NCI-H526 (cell line): Measurements from ENCODE around the gene ANKRD60.

Experiments
- DNase-seq, 2 experiments: peaks; one replicate each; lab custom pipeline; 2025; lab: John Stamatoyannopoulos, UW

The ANKRD60 gene, protein sequence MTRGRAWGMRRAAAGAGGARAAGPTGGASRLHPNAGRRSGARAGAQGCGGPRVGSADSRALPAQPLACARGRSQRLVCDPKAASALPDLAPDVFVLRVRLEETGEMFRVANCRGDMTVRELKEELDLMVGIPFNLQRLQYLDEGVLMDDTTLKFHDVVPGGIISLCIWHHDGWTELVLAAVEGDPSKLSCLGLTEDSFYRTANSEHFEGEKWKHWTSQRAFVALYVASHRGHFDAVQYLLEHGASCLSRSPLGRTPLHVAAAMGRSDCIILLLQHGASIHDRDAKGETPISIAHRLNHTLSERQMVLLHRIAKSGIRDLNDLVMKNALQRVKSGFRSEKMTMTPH

DNA sequence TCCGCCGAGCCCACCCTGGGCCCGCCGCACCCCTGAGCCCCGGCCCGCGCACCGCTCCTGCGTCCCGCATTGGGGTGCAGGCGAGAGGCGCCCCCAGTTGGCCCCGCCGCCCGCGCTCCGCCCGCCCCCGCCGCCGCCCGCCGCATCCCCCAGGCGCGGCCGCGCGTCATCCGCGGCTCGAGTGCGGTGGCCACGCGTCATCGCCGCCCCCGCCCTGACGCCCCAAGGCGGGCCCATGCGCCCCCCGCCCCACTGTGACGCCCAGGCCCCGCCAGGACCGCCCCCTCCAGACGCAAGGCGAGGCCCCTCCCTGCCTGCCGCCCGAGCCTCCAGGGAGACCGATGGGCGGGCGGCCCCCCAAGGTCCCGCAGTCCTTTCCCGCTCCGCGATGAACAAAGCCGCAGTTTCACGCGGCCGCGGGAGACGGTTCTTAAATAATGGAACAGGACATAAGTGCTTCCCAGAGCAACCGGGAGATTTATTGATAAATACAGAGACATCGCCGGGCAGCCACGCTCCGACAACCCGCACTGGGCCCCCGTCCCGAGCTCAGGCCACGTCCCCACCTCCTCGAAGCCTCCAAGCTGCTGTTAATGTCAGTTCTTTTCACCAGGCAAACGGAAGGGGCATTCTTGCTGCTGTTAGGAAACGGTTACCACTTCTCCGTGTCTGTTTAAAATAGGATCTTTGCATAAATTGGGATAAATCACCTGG is at the start of gene ANKRD60:
Gene ANKRD60, minus strand, starts transcription at position 170 of the 714 bp plus-strand sequence. Its CDS starts 0 bp downstream, at position 170.
- peak in 1 of 2 experiments; percentile 76 for DNase-seq

DNA sequence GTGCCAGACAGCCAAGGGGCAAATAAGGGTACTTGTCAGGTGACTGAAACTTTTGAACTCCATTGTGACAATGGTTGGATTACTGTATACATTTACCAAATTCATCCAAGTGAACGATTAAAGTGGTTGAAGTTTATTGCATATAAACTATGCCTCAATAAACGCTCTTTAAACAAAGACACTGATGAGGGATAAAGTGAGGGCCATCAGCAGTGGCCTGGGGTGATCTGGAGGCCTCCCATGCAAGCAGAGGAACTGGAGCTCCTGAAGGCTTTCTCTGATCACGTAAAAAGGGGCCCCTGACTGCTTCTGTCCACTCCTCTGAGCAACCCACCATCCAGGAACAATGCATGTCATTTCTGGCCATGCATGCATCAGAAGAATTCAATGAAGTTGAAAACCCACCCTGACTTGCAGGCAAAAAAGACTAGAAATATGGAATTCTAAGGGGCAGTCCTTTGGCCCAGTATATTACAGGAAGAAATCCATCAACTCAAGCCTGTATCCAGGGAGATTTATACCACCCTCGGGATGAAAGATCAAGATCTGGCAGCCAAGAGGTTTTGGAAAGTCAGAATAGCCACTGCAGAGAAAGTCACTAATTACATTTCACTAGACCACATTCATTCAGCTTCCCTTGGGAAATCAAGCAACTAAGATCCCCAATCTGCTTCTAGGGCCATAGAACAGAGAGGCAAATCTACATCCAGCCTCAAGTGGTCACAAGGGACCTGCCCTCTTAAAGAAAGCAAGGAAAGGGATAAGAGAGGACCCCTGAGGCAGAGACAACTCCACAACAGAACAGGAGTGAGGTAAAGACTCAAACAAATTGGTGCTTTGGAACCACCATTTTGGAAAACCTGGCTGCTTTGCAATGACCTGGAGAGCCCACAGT is 49.4 kb upstream of the ANKRD60 start:
- no peak for DNase-seq

DNA sequence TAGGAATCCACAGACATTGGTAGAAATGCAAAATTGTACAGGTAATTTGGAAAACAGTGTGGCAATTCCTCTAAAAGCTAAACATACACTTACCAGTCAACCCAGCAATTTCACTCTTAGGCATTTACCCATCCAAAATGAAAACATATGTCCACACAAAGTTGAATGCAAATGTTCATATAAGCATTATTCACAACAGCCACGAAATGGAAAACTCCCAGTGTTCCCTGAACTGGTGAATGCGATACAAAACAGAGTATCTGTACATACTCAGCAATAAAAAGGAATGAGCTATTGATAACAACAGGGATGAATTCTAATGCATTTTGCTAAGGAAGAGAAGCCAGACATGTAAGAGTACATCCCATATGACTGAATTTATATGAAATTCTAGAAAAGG is 48.7 kb upstream of the ANKRD60 start:
- DNase-seq, result peak; percentile 31 to 53

DNA sequence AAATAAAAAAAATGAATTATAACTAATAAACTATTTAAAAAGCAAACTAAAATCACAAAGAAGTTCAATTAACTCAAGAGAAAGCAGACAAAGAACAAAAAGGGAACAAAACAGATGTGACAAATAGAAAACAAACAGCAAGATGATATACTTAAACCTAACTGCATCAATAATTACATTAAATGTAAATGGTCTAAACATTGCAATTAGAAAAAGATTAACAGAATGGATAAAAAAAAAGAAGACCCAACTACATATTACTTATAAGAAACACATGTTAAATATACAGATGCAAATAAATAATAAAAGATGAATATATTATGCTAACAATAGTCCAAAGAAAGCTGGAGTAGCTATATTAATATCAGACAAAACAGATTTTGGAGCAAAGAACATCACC is 45.9 kb upstream of the ANKRD60 start:
- DNase-seq, result no peak

DNA sequence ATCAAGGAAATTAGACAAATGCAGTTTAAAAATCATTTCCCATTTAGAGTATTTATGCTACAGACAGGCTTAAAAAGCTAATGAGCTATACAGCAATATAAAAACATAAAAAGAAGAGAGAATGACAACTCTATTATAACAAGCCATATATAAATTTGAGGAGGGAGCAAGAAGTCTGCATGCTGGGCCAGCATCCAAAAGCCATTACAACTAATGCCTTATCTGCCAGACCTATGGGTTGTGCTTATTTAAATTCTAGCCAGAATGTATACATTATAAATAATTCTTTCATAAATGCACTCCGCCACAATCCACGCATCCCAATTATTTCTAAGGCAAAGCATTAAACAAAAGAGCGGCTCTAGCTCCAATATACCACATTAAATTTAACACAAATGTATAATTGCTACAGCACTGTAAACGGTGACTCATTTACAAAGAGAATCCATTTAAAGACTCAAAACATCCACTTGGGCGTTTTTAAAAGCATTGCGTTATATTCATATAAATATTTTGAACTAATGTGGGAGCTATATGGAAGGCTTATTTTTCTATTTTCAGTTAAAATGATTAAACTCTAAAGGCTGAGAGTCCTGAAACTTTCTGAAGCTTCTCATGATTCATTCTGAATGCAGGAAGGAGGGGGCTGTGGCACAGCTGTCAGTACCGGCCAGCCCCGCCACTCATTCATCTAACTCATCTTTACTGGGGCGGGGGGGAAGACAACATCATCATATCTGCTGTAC is 43.3 kb upstream of the ANKRD60 start:
- DNase-seq, result peak in 1 of 2 experiments; percentile 36

DNA sequence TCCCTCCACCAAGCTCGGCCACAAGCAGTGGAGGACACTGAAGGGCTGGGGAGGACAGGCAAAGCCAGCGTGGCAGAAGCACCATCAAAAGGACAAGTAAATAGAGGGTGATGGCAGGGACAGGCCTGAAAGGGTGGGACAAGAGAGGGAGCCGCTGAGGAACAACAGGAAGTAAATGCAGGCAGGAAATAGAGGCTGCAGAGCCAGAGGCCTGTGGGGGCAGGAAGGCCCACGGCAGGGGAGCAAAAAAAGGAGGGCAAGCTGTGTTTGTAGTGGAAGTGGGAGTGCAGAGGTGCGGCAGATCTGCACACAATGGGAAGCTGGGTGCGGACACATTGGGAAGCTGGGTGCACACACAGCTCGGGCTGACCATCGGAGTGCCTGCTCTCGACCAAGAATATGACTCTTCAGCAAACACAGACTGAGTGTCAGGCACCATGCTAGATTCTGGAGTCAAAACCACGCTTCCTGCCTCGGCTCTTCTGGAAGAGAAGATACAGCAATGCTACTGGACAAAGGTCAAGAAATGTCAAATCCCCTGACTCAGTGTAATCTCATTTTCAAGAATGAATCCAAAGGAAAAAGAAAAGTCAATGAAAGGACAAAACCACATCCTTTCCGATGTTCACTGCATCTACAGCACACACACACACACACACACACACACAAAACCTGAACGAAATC is 40.6 kb upstream of the ANKRD60 start:
- no peak for DNase-seq

DNA sequence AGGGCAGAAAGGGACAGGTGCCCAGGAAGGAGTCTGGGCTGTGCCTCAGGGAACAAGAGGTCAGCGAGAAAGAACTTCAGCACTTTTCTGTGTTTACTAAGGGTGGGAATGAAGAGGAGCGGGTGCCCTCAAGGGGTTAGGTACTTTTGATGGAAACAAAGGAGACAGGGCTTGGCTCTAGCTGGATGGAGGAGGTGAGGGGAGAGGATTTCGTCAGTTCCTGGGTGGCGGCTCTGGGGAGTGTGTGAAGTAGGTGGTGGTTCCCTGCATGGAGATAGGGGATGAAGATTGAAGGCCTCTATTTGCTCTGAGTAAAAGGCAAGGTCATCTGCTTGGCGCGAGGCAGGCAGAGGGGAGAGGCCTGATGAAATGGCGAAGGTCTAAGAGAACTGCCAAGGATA is 40.0 kb upstream of the ANKRD60 start:
- DNase-seq, result no peak

DNA sequence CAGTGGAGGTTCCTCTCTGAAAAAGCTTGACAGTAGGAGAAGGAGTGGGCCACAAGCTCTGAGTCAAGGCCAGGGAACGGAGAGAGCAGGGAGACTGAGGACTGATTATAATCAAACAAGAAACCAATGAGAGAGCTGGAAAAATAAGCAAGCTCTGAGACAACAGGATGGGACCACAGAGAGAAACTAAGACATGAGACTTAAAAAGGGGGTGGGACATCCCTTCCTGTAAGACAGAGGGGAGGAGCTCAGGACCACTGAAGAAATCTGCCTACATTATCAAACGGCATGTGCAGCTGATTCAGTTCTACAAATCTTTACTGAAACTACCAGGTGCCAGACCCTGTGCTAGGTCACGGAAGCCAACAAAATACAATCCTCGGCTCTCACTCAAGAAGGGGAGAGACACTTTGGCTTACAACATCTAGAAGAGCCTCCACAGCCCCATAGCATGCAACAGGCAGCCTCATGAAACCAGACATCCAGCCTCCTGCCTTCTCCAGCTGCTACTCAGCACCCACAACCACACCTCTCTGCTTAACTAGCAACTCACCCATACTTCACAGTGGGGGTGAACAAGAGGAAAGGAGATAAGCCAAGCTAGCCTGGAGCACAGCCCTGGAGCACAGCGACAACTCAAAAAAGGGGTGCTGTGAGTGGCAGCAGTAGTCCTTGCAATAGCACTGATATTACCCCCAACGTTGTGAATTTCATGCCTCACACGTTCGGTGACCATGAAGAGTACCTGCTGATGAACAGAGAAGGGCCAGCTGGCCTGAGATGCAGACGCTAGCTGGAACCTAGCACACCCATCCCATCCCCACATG is 39.1 kb upstream of the ANKRD60 start:
- no peak for DNase-seq

DNA sequence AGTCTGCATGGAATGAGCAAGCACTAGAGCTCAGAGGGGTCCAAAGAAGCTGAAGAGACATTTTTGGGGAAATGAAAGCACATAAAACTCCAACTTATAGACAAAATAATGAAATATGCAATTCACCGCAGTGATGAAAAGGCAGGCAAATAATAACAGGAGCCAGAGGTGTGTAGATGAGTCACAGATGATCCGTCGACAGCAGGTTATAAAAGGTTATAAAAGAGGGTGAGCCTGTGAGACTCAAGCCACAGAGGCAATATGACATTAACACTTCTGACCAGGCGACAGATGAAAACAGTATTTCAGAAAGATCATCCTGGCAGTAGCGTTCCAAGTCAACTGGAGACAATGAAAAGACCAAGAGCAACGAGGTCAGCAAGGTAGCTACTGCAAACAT is 35.8 kb upstream of the ANKRD60 start:
- no peak for DNase-seq

DNA sequence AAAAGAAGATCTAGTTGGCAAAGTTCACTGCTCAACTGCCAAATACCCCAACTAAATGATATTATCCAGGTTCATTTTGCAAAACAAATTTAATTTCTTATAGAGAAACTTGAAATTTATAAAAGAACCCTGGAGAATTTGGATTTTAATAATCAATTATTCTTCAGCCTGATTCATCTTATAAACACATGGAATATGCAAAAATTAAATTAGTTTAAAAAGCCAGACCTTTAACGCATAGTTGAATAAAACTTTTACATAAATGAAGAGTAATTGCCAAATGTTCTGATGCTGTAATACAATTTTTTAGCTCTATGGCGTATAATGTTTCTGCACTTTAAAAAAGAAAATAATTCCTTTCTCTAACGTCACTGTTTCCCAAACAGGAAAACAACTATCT is 33.2 kb upstream of the ANKRD60 start:
- DNase-seq, result no peak

DNA sequence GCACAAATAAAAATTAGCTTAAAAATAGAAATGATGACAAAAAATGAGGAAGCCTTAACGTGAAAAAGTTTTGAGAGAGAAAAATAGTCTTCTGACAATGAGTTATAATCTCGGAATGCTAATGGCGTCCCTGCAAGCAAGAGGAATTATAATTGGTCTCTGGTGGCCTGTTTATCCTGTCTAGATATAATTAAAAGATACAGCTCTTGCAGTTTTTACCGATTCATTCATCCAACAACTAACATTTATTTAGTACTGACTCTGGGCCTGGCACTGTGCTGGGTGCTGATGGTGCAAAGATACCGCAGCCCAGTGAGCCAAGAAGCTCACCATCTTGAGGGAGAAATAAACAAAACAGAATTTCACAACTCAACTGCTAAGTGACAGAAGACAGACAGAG is 31.6 kb upstream of the ANKRD60 start:
- DNase-seq, result no peak

DNA sequence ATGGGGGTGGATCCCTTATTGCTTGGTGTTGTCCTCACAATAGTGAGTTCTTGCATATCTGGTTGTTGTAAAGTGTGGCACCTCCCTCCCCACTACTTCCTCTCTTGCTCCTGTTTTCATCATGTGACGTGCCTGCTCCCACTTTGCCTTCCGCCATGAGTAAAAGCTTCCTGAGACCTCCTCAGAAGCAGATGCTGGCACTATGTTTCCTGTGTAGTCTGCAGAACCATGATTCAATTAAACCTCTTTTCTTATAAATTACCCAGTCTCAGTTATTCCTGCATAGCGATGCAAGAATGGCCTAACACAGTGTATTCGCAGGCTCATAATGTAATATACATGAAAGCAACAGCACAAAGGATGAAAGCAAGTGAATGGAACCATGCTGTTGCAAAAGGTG is 28.4 kb upstream of the ANKRD60 start:
- DNase-seq, result no peak

DNA sequence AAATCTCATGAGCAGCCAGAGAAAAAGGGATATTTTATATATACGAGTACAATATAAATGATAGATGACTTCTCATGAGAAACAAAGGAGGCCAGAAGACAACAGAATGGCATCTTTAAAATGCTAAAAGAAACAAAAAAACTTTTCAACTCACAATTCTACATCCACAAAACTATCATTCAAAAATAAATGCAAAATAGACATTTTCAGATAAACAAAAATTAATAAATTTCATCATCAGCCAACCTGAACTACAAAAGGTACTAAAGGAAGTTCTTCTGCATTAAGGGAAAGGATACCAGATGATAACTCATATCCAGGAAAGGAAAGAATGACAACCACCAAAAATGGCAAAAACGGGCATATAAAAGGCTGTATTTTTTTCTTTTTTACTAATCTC is 27.9 kb upstream of the ANKRD60 start:
- DNase-seq, result no peak

DNA sequence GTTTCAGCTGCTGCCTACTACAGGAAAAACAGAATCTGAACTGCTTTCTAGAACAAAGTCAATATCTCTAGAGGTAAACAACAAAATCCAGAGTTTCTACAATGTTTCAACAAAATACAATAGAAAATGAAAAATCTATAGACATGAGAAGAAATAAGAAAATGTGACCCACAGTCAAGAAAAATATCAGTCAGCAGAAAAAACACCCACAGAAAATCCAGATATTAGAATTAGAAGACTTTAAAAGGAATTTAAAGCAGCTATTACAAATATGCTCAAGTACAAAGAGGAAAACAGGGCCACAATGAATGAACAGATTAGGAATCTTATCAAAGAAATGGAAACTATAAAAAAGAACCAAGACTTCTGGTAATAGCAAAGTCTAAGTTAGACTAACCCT is 26.4 kb upstream of the ANKRD60 start:
- no peak for DNase-seq

DNA sequence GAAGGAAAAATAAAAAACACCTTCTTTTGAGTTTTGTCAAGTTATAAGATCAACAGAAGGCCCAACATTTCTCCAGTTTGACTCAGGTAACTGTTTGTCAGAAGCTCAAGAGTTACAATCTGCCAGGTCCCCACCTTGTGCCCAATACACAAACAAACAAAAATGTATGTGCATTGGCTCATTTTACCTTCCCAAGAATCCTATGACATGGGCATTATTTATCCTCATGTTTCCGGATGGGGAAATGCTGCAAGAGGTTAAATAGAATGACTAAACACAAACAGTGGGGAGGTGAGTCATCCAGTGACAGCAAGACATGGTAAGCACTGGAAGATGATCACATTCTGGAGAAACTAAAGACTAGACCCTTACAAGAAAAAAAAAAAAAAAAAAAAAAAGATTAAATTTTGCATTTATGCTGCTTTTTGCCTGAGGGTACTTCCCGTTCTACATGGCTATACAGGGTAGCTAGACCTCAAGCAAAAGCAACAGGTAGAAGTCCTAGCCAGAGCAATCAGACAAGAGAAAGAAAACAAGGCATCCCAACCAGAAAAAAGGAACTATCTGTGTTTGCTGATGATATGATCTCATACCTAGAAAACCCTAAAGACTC is 23.6 kb upstream of the ANKRD60 start:
- no peak for DNase-seq

DNA sequence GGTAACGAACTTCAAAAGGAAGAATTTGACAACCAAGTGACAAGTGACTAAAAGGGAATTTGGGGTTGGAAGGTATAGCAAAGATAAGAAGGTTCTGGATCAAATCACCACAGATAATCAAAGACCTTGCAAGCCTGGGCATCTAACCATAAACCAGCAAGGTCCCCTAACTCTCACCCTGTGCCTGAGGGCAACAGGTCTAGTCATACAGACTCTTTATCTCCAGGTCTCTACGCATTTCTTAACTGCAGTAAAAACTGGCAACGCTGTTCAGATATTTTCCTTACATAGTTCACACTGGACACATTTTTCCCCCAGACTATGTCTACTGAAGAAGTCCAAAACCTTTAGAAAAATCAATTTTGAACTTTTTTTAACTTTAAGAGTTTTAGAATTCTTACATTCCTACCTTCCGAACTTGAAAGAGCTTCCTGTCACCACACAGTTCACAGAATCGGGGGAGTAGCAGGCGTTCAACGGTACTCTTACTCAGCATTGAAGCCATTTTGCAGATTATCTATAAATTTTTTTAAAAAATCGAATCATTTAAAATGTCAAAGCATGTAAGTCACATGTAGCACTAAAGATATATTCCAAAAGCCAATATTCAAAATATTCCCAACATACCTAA is 23.0 kb upstream of the ANKRD60 start:
- DNase-seq, result no peak

DNA sequence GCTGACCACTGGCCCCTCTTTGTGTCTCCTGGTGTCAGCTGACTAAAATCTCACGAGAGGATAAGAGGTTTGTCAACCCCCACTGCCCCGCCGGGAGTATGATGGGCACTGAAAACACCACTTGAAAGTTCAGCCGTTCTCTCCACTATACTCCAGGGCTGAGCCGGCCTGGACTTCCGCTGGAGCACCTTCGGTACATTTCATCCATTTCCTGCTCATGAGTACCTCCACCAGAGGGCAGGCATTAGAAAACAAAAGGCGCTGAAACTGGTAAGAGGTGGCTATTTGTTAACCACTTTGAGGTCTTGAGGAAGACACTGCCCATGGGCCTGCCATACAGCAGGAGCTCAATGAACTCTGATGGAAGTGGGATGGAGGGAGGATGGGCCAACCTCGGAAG is 17.9 kb upstream of the ANKRD60 start:
- DNase-seq, result peak in 1 of 2 experiments; percentile 55

DNA sequence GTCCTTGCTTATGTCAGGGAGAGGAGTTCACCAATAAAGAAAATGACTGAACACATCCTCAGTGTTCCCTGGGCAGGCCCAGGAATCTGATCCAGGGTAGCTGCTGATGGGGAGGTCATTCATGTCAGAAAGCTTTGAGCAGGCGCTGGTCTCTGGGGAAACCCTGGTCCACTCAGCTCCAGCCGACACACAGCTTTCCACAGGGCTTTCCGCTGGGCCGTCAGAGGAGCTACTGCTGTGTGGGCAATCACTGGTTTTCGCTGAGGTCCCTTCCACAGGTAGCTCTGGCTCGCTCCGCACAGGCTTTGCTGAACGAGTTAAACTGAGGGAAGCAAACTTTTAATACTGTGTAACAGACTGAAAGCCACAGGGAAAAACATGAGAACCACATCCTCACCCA is 17.5 kb upstream of the ANKRD60 start:
- no peak for DNase-seq

DNA sequence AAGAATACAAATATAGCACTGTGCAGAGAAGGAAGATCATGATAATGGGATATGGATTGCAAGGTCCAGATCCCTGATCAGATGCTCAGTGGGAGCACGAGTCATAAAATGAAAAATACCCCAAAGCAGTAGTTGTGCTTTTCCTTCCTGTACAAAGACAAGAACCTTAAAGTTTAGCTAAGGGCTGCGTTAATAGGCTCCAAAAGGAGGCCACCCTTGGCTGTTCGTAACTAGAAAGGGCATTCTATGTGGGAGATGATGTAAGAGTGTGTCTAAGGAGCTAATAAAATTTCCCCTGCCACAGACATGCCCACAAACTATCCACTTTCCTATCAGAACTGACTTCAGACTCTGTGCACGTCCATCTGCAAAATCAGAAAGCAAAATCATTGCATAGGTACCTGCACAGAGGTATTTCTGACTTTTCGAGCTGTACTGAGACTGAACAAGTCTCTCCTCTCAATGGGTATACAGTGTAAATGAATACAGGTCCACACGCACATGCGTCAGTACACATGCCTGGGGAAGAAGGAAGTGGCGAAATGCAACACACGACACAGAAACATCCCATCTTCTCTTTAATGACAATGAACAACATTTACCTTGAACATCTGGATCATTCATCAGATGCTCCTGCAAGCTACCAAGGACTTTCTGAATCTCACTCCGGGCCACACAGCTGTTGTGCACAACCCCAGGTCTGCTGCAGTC is 16.9 kb upstream of the ANKRD60 start:
- no peak for DNase-seq
